ENCODE results near the gene DNAH2. TPM values are rescaled to one million over a fixed set of nuclear protein-coding genes. Genes with fewer than 3 reads are reported as not detected.

The DNAH2 gene
- total RNA-seq, 2 experiments from 2014 or later: not detected

DNA sequence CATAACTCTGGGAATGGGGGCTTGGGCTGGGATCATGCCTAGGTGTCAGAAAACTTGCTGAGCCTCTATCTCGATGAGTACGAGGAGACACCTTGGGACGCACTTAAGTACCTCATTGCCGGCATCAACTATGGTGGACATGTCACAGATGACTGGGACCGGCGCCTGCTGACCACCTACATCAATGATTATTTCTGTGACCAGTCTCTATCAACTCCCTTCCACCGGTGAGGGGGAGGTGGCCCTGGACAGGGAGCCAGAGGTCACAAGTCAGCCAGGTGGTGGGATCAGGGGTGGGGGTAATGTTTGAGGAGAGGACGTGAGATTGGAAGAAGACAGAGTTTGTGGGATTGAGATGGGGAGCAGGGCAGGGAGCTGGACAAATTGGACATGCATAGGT, 113.1 kb downstream of the DNAH2 start:
- BruUV-seq (replicated peaks): no TSS peak
- H3K4me2 ChIP-seq (ENCODE audit: low read length): no peak overlapping the region
- H3K36me3 ChIP-seq (ENCODE audit: insufficient read depth, low read length): no peaks in the 10 kb centered on the region
- no peak overlapping the region for H2AFZ ChIP-seq (ENCODE audit: low read length)
- H3K9me3 ChIP-seq (ENCODE audit: low read length): no peaks in the 10 kb centered on the region
- H3K27ac ChIP-seq (ENCODE audit: low read depth, low read length, poor library complexity, severe bottlenecking): no peak overlapping the region
- POLR2A ChIA-PET: no interaction called here
- TF ChIP-seq, protein P1, sequence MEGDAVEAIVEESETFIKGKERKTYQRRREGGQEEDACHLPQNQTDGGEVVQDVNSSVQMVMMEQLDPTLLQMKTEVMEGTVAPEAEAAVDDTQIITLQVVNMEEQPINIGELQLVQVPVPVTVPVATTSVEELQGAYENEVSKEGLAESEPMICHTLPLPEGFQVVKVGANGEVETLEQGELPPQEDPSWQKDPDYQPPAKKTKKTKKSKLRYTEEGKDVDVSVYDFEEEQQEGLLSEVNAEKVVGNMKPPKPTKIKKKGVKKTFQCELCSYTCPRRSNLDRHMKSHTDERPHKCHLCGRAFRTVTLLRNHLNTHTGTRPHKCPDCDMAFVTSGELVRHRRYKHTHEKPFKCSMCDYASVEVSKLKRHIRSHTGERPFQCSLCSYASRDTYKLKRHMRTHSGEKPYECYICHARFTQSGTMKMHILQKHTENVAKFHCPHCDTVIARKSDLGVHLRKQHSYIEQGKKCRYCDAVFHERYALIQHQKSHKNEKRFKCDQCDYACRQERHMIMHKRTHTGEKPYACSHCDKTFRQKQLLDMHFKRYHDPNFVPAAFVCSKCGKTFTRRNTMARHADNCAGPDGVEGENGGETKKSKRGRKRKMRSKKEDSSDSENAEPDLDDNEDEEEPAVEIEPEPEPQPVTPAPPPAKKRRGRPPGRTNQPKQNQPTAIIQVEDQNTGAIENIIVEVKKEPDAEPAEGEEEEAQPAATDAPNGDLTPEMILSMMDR (conservative IDR thresholded peaks at IDR 0.05; ENCODE audit: low read length): no peak
- TF ChIP-seq EZH2phosphoT487 (IDR thresholded peaks at IDR 0.05; ENCODE audit: borderline replicate concordance, low read depth, low read length): no peak
- CTCF ChIA-PET (ENCODE audit: unreplicated experiment): no interaction called here
- H4K20me1 ChIP-seq (ENCODE audit: insufficient read depth, low read length): no peaks in the 10 kb centered on the region
- H3K9me2 ChIP-seq (ENCODE audit: insufficient read depth, low read length): no peaks in the 10 kb centered on the region
- intact Hi-C loops (cut with micrococcal nuclease; ENCODE audit: unreplicated experiment): loop anchor here (10.0 kb wide), 1 partner anchor 324 kb away; the partner anchor contains the start of gene PER1
- H3K4me3 ChIP-seq (ENCODE audit: low read depth, low read length, poor library complexity, severe bottlenecking): no peak overlapping the region
- H3K79me2 ChIP-seq (ENCODE audit: insufficient read depth, low read depth, low read length): no peaks in the 10 kb centered on the region
- peaks cover 12% of the 10 kb centered on the region for H3K4me1 ChIP-seq (ENCODE audit: insufficient read depth, low read length, poor library complexity, severe bottlenecking)
- no peak for DNase-seq (ENCODE audit: low spot score)

DNA sequence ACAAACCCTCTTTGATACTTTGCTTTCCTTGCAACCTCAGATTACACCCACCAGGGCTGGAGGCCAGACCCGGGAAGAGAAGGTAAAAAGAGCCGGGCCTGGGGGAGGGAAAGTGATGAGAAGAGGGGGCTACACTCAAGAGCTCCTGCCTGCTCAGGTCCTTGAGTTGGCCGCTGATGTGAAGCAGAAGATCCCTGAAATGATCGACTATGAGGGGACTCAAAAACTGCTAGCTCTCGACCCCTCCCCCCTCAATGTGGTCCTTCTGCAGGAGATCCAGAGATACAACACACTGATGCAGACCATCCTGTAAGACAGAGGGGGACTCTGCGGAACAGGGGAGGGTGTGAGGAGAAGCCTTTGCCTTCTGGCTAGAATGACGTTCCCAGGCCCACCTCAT, 113.7 kb downstream of the DNAH2 start:
- ChIA-PET POLR2A (no interaction called here), CTCF (ENCODE audit: unreplicated experiment) (no interaction called here)
- H3K9me3 ChIP-seq (ENCODE audit: low read length): no peaks in the 10 kb centered on the region
- no peak overlapping the region for H3K4me3 ChIP-seq (ENCODE audit: low read depth, low read length, poor library complexity, severe bottlenecking)
- intact Hi-C loops (cut with micrococcal nuclease; ENCODE audit: unreplicated experiment): loop anchor here (10.0 kb wide), 1 partner anchor 324 kb away; the partner anchor contains the start of gene PER1
- H3K79me2 ChIP-seq (ENCODE audit: insufficient read depth, low read depth, low read length): no peaks in the 10 kb centered on the region
- no TSS peak for BruUV-seq (replicated peaks)
- peaks cover 12% of the 10 kb centered on the region for H3K4me1 ChIP-seq (ENCODE audit: insufficient read depth, low read length, poor library complexity, severe bottlenecking)
- TF ChIP-seq, protein P1 (conservative IDR thresholded peaks at IDR 0.05; ENCODE audit: low read length): no peak
- TF ChIP-seq EZH2phosphoT487 (IDR thresholded peaks at IDR 0.05; ENCODE audit: borderline replicate concordance, low read depth, low read length): no peak
- no peaks in the 10 kb centered on the region for H4K20me1 ChIP-seq (ENCODE audit: insufficient read depth, low read length)
- H3K27ac ChIP-seq (ENCODE audit: low read depth, low read length, poor library complexity, severe bottlenecking): no peak overlapping the region
- no peak overlapping the region for H2AFZ ChIP-seq (ENCODE audit: low read length)
- H3K9me2 ChIP-seq (ENCODE audit: insufficient read depth, low read length): no peaks in the 10 kb centered on the region
- no peak overlapping the region for H3K4me2 ChIP-seq (ENCODE audit: low read length)
- DNase-seq (ENCODE audit: low spot score): no peak
- no peaks in the 10 kb centered on the region for H3K36me3 ChIP-seq (ENCODE audit: insufficient read depth, low read length)

DNA sequence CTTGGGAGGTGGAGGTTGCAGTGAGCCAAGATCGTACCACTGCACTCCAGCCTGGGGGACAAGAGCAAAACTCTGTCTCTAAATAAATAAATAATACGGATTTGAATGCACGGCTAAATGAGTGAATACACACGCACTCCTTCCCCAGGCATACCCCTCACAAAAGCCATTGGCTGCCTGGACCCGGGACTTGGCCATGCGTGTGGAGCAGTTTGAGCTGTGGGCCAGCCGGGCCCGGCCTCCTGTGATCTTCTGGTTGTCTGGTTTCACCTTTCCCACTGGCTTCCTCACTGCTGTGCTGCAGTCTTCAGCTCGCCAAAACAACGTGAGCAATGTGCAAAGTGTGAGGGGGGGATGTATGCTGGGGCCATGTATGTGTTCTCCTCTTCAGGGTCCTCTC, 114.9 kb downstream of the DNAH2 start:
- ChIA-PET POLR2A (interaction anchor here (1.1 kb wide), 1 partner anchor 53 kb away, joined by 3 read pairs; no protein-coding TSS in a partner anchor), CTCF (ENCODE audit: unreplicated experiment) (interaction anchor here (0.6 kb wide), 1 partner anchor 242 kb away, joined by 7 read pairs; no protein-coding TSS in a partner anchor)
- intact Hi-C loops (cut with micrococcal nuclease; ENCODE audit: unreplicated experiment): loop anchor here (10.0 kb wide), 1 partner anchor 322 kb away; the partner anchor contains the start of gene PER1
- Histone ChIP-seq H3K9me2 (ENCODE audit: insufficient read depth, low read length) (no peaks in the 10 kb centered on the region), H4K20me1 (ENCODE audit: insufficient read depth, low read length) (no peaks in the 10 kb centered on the region), H2AFZ (ENCODE audit: low read length) (no peak overlapping the region), H3K79me2 (ENCODE audit: insufficient read depth, low read depth, low read length) (peaks cover 5% of the 10 kb centered on the region; the same call in 1 of the 2 replicates), H3K9me3 (ENCODE audit: low read length) (no peaks in the 10 kb centered on the region), H3K4me3 (ENCODE audit: low read depth, low read length, poor library complexity, severe bottlenecking) (no peak overlapping the region), H3K4me1 (ENCODE audit: insufficient read depth, low read length, poor library complexity, severe bottlenecking) (peaks cover 17% of the 10 kb centered on the region), H3K27ac (ENCODE audit: low read depth, low read length, poor library complexity, severe bottlenecking) (no peak overlapping the region), H3K4me2 (ENCODE audit: low read length) (no peak overlapping the region), H3K36me3 (ENCODE audit: insufficient read depth, low read length) (no peaks in the 10 kb centered on the region)
- no peak for TF ChIP-seq EZH2phosphoT487 (IDR thresholded peaks at IDR 0.05; ENCODE audit: borderline replicate concordance, low read depth, low read length)
- TF ChIP-seq, protein P1 (conservative IDR thresholded peaks at IDR 0.05; ENCODE audit: low read length): no peak
- BruUV-seq (replicated peaks): no TSS peak
- DNase-seq (ENCODE audit: low spot score): no peak
